ENCODE data around the gene COX7A1. TPM values are rescaled to one million over a fixed set of nuclear protein-coding genes. Genes with fewer than 3 reads are reported as not detected.

The COX7A1 gene
- total RNA-seq, 1 donor from 2014 or later, result 0.64 TPM

- no peaks in the 10 kb centered on the region for H3K27me3 Mint-ChIP-seq (ENCODE audit: low read depth, unreplicated experiment)
- no peak for FAIRE-seq
- no peak for DNase-seq (ENCODE audit: low read depth)
- H3K36me3 ChIP-seq (ENCODE audit: insufficient read depth, low read length), result peaks cover 3% of the 10 kb centered on the region
- no peak overlapping the region for H3K27ac ChIP-seq (ENCODE audit: low read depth, low read length)
- peaks cover 7% of the 10 kb centered on the region for H3K4me1 Mint-ChIP-seq (ENCODE audit: low read depth, unreplicated experiment)
- H3K27me3 ChIP-seq (ENCODE audit: insufficient read depth, low read length), result no peaks in the 10 kb centered on the region
- H3K4me2 ChIP-seq (ENCODE audit: low read length), result no peak overlapping the region
- H4K20me1 ChIP-seq (ENCODE audit: insufficient read depth, low read length), result no peaks in the 10 kb centered on the region
- peaks cover 14% of the 10 kb centered on the region for H3K36me3 Mint-ChIP-seq (ENCODE audit: low read depth, unreplicated experiment)
- no peaks in the 10 kb centered on the region for H3K9me3 ChIP-seq (ENCODE audit: insufficient read depth, low read depth, low read length)
- peaks cover 3% of the 10 kb centered on the region for H3K9me3 Mint-ChIP-seq (ENCODE audit: unreplicated experiment)
- H3K27ac Mint-ChIP-seq (ENCODE audit: unreplicated experiment), result no peak overlapping the region
- H3K4me1 ChIP-seq (ENCODE audit: insufficient read depth, low read length), result no peaks in the 10 kb centered on the region
- H3K4me3 ChIP-seq (ENCODE audit: insufficient read depth, low read depth, low read length), result no peak overlapping the region
- H3K9ac ChIP-seq (ENCODE audit: low read length), result no peak overlapping the region
- no peak overlapping the region for H3K4me3 Mint-ChIP-seq (ENCODE audit: unreplicated experiment)
- no peak overlapping the region for H2AFZ ChIP-seq (ENCODE audit: low read depth, low read length)
- H3K79me2 ChIP-seq (ENCODE audit: insufficient read depth, low read length), result no peaks in the 10 kb centered on the region
- TF ChIP-seq EZH2 (IDR thresholded peaks at IDR 0.05; ENCODE audit: insufficient read depth, low read length) (no peak), CTCF (IDR thresholded peaks at IDR 0.05; ENCODE audit: insufficient read depth, low read depth, low read length) (no peak)
Observed at GRCh38 chr19:36106991-36107390, 45.3 kb downstream of the COX7A1 start.

GRCh38 chr19:36106441-36106840, 45.8 kb downstream of the COX7A1 start:
- H2AFZ ChIP-seq (ENCODE audit: low read depth, low read length), result no peak overlapping the region
- H3K9me3 ChIP-seq (ENCODE audit: insufficient read depth, low read depth, low read length), result no peaks in the 10 kb centered on the region
- Mint-ChIP-seq H3K9me3 (ENCODE audit: unreplicated experiment) (peaks cover 3% of the 10 kb centered on the region), H3K36me3 (ENCODE audit: low read depth, unreplicated experiment) (peaks cover 10% of the 10 kb centered on the region), H3K4me1 (ENCODE audit: low read depth, unreplicated experiment) (peaks cover 7% of the 10 kb centered on the region), H3K27me3 (ENCODE audit: low read depth, unreplicated experiment) (no peaks in the 10 kb centered on the region), H3K27ac (ENCODE audit: unreplicated experiment) (no peak overlapping the region), H3K4me3 (ENCODE audit: unreplicated experiment) (no peak overlapping the region)
- H3K4me1 ChIP-seq (ENCODE audit: insufficient read depth, low read length), result no peaks in the 10 kb centered on the region
- no peak overlapping the region for H3K27ac ChIP-seq (ENCODE audit: low read depth, low read length)
- no peak for DNase-seq (ENCODE audit: low read depth)
- H3K4me3 ChIP-seq (ENCODE audit: insufficient read depth, low read depth, low read length), result no peak overlapping the region
- FAIRE-seq, result no peak
- TF ChIP-seq EZH2 (IDR thresholded peaks at IDR 0.05; ENCODE audit: insufficient read depth, low read length) (no peak), CTCF (IDR thresholded peaks at IDR 0.05; ENCODE audit: insufficient read depth, low read depth, low read length) (no peak)
- no peaks in the 10 kb centered on the region for H4K20me1 ChIP-seq (ENCODE audit: insufficient read depth, low read length)
- no peak overlapping the region for H3K9ac ChIP-seq (ENCODE audit: low read length)
- H3K4me2 ChIP-seq (ENCODE audit: low read length), result no peak overlapping the region
- peaks cover 3% of the 10 kb centered on the region for H3K36me3 ChIP-seq (ENCODE audit: insufficient read depth, low read length)
- H3K27me3 ChIP-seq (ENCODE audit: insufficient read depth, low read length), result no peaks in the 10 kb centered on the region
- H3K79me2 ChIP-seq (ENCODE audit: insufficient read depth, low read length), result no peaks in the 10 kb centered on the region

DNA sequence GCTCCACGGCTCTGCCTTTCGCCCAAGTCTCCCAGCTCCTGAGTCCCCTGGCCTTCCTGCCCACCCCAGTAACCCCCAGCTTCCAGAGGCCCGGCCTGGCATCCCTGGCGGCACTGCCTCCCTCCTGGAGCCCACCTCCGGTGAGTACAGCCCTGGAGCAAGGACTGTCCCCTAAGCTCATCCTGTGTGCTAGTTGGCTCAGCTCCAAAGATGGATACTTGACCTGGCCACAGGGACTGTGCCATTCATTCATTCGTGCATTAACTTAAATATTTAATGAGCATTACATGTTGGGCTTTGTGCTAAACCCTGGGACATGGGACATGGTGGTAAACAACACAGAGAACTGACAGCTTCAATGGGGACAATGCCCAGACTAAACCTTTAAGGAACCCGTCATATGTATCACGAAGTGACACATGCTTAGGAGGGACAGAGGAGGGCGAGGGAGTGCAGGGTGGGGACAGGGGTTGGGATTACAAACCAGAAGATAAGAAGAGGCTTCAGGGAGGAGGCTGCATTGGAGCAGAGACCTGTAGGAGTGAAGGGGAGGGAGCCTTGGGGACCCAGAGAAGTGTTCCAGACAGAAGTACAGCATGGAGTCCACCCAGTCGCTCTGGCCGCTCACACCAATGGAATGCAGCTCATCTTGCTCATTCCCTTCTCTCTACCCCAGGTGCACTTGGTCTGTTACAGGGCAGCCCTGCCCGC, 48.2 kb downstream of the COX7A1 start:
- DNase-seq (ENCODE audit: low read depth), result no peak
- H3K36me3 ChIP-seq (ENCODE audit: insufficient read depth, low read length), result peaks cover 3% of the 10 kb centered on the region
- no peak for FAIRE-seq

More for the DNA sequence above, 48.2 kb downstream of the COX7A1 start:
- H3K36me3 Mint-ChIP-seq (ENCODE audit: low read depth, unreplicated experiment), result peaks cover 8% of the 10 kb centered on the region
- H3K9me3 Mint-ChIP-seq (ENCODE audit: unreplicated experiment), result peaks cover 3% of the 10 kb centered on the region
- Histone ChIP-seq H3K79me2 (ENCODE audit: insufficient read depth, low read length) (no peaks in the 10 kb centered on the region), H3K4me2 (ENCODE audit: low read length) (no peak overlapping the region), H3K9me3 (ENCODE audit: insufficient read depth, low read depth, low read length) (no peaks in the 10 kb centered on the region), H3K4me3 (ENCODE audit: insufficient read depth, low read depth, low read length) (no peak overlapping the region), H3K27me3 (ENCODE audit: insufficient read depth, low read length) (no peaks in the 10 kb centered on the region), H3K4me1 (ENCODE audit: insufficient read depth, low read length) (no peaks in the 10 kb centered on the region), H2AFZ (ENCODE audit: low read depth, low read length) (no peak overlapping the region), H4K20me1 (ENCODE audit: insufficient read depth, low read length) (no peaks in the 10 kb centered on the region), H3K9ac (ENCODE audit: low read length) (no peak overlapping the region), H3K27ac (ENCODE audit: low read depth, low read length) (no peak overlapping the region)
- no peaks in the 10 kb centered on the region for H3K27me3 Mint-ChIP-seq (ENCODE audit: low read depth, unreplicated experiment)
- TF ChIP-seq EZH2 (IDR thresholded peaks at IDR 0.05; ENCODE audit: insufficient read depth, low read length) (no peak), CTCF (IDR thresholded peaks at IDR 0.05; ENCODE audit: insufficient read depth, low read depth, low read length) (no peak)
- H3K4me3 Mint-ChIP-seq (ENCODE audit: unreplicated experiment), result no peak overlapping the region
- H3K4me1 Mint-ChIP-seq (ENCODE audit: low read depth, unreplicated experiment), result peaks cover 7% of the 10 kb centered on the region
- H3K27ac Mint-ChIP-seq (ENCODE audit: unreplicated experiment), result no peak overlapping the region
